ENCODE results near the gene PHACTR2. TPM values are rescaled to one million over a fixed set of nuclear protein-coding genes. Genes with fewer than 3 reads are reported as not detected.

Gene PHACTR2
- total and polyA plus RNA-seq, 2 of the 13 experiments (the other 11 are each of a cell fraction or from before 2014, with no cell fraction given) = 11.3 to 28.2 TPM

DNA sequence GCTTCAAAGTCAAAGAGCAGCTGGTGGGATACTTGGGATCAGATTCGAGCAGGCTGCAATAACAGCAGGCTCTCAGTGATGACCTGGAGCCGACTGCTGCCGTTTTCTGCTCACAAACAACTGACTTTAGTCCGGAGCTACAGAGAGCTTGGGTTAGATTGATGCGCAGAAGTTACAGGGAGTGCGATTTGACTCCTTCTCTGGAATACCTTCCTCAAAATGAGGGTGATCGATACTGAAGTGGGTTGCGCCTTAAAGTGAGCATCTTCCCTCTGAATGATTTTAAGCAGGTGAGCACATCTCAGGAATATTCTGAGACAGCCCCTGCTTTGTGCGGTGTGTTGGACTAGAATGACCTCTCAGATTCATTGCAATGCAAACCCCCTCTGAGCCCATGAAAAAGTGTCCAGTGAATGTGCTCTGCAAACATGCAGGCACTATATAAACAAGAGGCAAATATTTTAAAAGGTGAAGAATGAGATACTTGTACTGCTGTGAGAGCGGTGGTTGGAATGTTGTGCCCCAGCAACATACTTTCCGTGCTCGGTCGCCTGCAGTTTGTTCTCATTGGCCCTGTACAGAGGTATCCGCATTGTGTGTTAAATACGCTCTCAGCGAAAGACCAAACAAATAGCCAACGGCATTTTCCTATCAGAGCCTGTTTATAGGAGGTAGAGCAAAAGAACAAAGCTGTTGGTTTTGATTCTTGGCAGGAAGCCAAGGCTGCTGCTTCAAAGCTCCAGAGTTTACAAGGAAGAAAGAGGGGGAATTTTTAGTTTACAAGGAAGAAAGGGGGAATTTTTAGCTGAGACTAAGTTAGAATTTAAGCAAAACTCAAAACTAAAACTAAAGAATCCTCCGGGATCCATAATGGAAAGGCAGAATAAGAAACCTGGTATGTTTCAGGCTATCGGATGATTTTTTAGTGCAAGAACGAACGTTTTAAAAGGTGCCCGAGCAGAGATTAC, 67.7 kb downstream of the PHACTR2 start (continued):
- TF ChIP-seq, protein P1, sequence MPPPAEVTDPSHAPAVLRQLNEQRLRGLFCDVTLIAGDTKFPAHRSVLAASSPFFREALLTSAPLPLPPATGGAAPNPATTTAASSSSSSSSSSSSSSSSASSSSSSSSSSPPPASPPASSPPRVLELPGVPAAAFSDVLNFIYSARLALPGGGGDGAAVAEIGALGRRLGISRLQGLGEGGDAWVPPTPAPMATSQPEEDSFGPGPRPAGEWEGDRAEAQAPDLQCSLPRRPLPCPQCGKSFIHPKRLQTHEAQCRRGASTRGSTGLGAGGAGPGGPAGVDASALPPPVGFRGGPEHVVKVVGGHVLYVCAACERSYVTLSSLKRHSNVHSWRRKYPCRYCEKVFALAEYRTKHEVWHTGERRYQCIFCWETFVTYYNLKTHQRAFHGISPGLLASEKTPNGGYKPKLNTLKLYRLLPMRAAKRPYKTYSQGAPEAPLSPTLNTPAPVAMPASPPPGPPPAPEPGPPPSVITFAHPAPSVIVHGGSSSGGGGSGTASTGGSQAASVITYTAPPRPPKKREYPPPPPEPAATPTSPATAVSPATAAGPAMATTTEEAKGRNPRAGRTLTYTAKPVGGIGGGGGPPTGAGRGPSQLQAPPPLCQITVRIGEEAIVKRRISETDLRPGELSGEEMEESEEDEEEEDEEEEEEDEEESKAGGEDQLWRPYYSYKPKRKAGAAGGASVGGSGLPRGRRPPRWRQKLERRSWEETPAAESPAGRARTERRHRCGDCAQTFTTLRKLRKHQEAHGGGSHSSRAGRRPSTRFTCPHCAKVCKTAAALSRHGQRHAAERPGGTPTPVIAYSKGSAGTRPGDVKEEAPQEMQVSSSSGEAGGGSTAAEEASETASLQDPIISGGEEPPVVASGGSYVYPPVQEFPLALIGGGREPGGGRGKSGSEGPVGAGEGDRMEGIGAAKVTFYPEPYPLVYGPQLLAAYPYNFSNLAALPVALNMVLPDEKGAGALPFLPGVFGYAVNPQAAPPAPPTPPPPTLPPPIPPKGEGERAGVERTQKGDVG (CRISPR knock-in tag; IDR thresholded peaks at IDR 0.05; ENCODE audit: borderline replicate concordance) = peak; percentile 67; the same call in 1 of the 2 replicates
- TF ChIP-seq MZF1 (CRISPR knock-in tag; IDR thresholded peaks at IDR 0.05; ENCODE audit: borderline replicate concordance) (0 out of 2 replicates have a peak, but pooled peaks have one; percentile 78), HINFP (CRISPR knock-in tag; IDR thresholded peaks at IDR 0.05; ENCODE audit: low read depth) (no peak), PAX8 (CRISPR knock-in tag; IDR thresholded peaks at IDR 0.05; ENCODE audit: borderline replicate concordance) (no peak), ATF5 (CRISPR knock-in tag; IDR thresholded peaks at IDR 0.05; ENCODE audit: low read depth) (no peak), HNRNPK (IDR thresholded peaks at IDR 0.05; ENCODE audit: low read depth, low read length, poor library complexity, severe bottlenecking) (no peak), HIVEP1 (CRISPR knock-in tag; IDR thresholded peaks at IDR 0.05) (no peak), ZNF597 (CRISPR knock-in tag; IDR thresholded peaks at IDR 0.05) (no peak), ZNF772 (CRISPR knock-in tag; IDR thresholded peaks at IDR 0.05) (no peak; the same call in 1 of the 2 replicates), ZNF234 (CRISPR knock-in tag; conservative IDR thresholded peaks at IDR 0.05) (no peak), HOXA7 (CRISPR knock-in tag; IDR thresholded peaks at IDR 0.05) (no peak), HNRNPLL (IDR thresholded peaks at IDR 0.05; ENCODE audit: low read depth, low read length, poor library complexity, severe bottlenecking) (peak; percentile 85), SP140L (CRISPR knock-in tag; IDR thresholded peaks at IDR 0.05; ENCODE audit: borderline replicate concordance) (peak; percentile 90; the same call in 1 of the 2 replicates), ZNF552 (CRISPR knock-in tag; IDR thresholded peaks at IDR 0.05; ENCODE audit: borderline replicate concordance) (no peak), RFX5 (IDR thresholded peaks at IDR 0.05; ENCODE audit: low read depth, low read length) (peak; percentile 86), TEAD2 (CRISPR knock-in tag; IDR thresholded peaks at IDR 0.05) (peak; percentile 74; the same call in 1 of the 2 replicates), ZNF350 (CRISPR knock-in tag; IDR thresholded peaks at IDR 0.05; ENCODE audit: borderline replicate concordance, low read depth) (peak; percentile 60; the same call in 1 of the 2 replicates), ZNF616 (CRISPR knock-in tag; IDR thresholded peaks at IDR 0.05; ENCODE audit: low read depth) (no peak), SIN3B (IDR thresholded peaks at IDR 0.05; ENCODE audit: low read length) (no peak; the same call in 1 of the 2 replicates)
- TF ChIP-seq, protein P2, sequence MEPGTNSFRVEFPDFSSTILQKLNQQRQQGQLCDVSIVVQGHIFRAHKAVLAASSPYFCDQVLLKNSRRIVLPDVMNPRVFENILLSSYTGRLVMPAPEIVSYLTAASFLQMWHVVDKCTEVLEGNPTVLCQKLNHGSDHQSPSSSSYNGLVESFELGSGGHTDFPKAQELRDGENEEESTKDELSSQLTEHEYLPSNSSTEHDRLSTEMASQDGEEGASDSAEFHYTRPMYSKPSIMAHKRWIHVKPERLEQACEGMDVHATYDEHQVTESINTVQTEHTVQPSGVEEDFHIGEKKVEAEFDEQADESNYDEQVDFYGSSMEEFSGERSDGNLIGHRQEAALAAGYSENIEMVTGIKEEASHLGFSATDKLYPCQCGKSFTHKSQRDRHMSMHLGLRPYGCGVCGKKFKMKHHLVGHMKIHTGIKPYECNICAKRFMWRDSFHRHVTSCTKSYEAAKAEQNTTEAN (CRISPR knock-in tag; conservative IDR thresholded peaks at IDR 0.05) = peak; percentile 93

All from HepG2 (cell line).